NT2/D1 (cell line): ENCODE measurements around the gene PIGU.

Source experiments
- SUZ12 ChIP-seq: IDR thresholded peaks from 2 replicates; pipeline ENCODE4 v1.6.1; 2011; ENCODE audit not compliant: insufficient read length, insufficient read depth; ENCODE audit errors: extremely low read depth
- YY1 ChIP-seq: IDR thresholded peaks from 2 replicates; pipeline ENCODE4 v1.6.1; 2011; ENCODE audit not compliant: insufficient read length, insufficient read depth
- ZNF274 ChIP-seq: IDR thresholded peaks from 2 replicates; pipeline ENCODE4 v1.6.1; 2011; ENCODE audit warnings: mild to moderate bottlenecking, low read depth, low read length

- no peak for TF ChIP-seq YY1
- no peak for TF ChIP-seq ZNF274
- no peak for TF ChIP-seq SUZ12
These were observed 28.1 kb upstream of the PIGU start for GRCh38 chr20:34705008-34705396.
